ENCODE data around the gene B9D1. TPM values are rescaled to one million over a fixed set of nuclear protein-coding genes. Genes with fewer than 3 reads are reported as not detected.
A peak's percentile ranks its signal among the peaks of the same experiment; 100 is the strongest.

The B9D1 gene
- total RNA-seq, 2 donors from 2014 or later: 10.4 to 53.4 TPM

DNA sequence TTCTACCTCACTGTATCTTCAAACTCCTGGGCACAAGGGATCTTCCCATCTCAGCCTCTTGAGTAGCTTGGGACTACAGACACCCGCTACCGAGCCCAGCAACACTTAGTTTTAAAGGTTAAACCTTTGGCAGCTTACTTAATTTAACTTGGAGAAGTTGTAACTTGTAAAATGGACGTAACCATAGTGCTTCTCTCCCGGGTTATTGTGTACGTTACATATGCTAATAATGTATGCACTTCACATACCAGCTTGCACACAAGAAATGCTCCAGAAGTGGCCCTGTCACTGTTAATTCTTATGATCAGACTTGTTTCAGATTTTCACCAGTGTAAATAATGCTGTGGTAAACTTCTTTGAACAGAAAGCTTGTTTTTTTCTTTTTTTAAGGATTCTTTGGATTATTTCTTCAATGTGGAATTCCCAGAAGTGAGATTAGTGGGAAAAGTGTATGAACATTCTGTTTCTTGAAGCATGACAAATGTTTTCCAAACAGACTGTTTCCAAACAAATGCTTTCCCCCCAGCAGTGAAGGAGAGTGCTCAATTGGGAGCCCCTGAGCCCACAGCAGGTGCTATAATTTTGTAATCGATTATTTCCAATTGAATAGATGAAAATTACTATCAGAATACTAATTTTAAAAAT, 63.8 kb downstream of the B9D1 start:
- no peaks in the 10 kb centered on the region for H3K36me3 ChIP-seq (replicated peaks in 1 of 2; ENCODE audit: insufficient read depth in 1 of 2, low read depth in 2 of 2)
- WGBS, 2 donors: 75 to 79% methylated on average over 6 of the region's 6 CpGs
- no peak for TF ChIP-seq POLR2A (IDR thresholded peaks at IDR 0.05)
- TF ChIP-seq, protein P1, sequence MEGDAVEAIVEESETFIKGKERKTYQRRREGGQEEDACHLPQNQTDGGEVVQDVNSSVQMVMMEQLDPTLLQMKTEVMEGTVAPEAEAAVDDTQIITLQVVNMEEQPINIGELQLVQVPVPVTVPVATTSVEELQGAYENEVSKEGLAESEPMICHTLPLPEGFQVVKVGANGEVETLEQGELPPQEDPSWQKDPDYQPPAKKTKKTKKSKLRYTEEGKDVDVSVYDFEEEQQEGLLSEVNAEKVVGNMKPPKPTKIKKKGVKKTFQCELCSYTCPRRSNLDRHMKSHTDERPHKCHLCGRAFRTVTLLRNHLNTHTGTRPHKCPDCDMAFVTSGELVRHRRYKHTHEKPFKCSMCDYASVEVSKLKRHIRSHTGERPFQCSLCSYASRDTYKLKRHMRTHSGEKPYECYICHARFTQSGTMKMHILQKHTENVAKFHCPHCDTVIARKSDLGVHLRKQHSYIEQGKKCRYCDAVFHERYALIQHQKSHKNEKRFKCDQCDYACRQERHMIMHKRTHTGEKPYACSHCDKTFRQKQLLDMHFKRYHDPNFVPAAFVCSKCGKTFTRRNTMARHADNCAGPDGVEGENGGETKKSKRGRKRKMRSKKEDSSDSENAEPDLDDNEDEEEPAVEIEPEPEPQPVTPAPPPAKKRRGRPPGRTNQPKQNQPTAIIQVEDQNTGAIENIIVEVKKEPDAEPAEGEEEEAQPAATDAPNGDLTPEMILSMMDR (IDR thresholded peaks at IDR 0.05): no peak
- ATAC-seq: no peak
- H3K27ac ChIP-seq: no peak overlapping the region
- no peaks in the 10 kb centered on the region for H3K4me1 ChIP-seq
- H3K9me3 ChIP-seq: no peaks in the 10 kb centered on the region
- no peak for DNase-seq
- intact Hi-C loops (cut with DNase I): no loop called here
- H3K4me3 ChIP-seq: no peak overlapping the region
- no peaks in the 10 kb centered on the region for H3K27me3 ChIP-seq

DNA sequence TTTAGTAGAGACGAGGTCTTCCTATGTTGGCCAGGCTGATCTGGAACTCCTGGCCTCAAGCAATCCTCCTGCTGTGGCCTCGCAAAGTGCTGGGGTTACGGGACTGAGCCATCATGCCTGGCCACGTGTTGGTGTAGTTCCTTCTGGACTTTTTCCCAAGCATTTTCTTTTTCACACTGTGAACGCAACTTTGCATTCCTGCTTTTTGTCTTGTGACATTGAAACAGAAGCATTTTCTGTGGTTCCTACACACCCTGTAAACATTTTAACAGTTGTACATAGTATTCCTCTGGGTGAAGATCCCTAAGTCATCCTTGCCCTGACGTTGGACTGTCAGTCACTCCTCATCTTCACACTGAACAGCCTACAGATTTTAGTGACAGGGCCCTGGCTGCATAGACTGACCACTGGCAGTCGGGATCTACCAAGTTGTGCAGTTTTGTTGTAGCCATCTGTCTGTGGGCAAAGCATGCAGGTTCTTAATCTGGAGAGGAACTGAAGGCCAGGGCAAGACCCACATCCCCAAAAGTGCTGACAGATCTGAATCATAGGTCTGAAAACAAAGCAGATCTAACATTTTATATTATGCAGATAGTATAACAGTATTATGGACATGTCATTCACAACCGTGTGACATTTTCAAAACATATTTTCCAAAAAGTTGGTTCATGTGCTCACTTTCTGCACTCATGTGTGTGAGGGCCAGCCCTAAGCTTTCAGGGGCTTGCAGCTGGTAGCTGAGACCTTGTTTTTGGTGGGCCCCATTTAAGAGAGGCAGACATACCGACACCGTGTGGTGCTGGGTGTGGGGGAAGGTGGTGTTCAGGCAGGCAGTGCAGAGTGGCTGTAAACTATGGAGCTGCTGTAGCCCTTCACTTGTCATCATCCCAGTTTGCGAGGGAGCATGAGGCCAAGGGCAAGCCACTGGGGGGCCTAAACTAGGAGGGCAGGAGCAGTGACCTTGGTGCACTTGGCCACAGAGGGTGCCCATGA, 65.4 kb downstream of the B9D1 start:
- no peaks in the 10 kb centered on the region for H3K36me3 ChIP-seq (replicated peaks in 1 of 2; ENCODE audit: insufficient read depth in 1 of 2, low read depth in 2 of 2)
- no peak overlapping the region for H3K4me3 ChIP-seq
- H3K4me1 ChIP-seq: no peaks in the 10 kb centered on the region
- no peaks in the 10 kb centered on the region for H3K9me3 ChIP-seq
- no peaks in the 10 kb centered on the region for H3K27me3 ChIP-seq
- TF ChIP-seq POLR2A (IDR thresholded peaks at IDR 0.05): no peak
- TF ChIP-seq, protein P1 (IDR thresholded peaks at IDR 0.05): no peak
- WGBS, 2 donors: 84 to 86% methylated on average over 11 of the region's 11 CpGs
- H3K27ac ChIP-seq: no peak overlapping the region
- ATAC-seq: no peak
- intact Hi-C loops (cut with DNase I): no loop called here
- DNase-seq: no peak

DNA sequence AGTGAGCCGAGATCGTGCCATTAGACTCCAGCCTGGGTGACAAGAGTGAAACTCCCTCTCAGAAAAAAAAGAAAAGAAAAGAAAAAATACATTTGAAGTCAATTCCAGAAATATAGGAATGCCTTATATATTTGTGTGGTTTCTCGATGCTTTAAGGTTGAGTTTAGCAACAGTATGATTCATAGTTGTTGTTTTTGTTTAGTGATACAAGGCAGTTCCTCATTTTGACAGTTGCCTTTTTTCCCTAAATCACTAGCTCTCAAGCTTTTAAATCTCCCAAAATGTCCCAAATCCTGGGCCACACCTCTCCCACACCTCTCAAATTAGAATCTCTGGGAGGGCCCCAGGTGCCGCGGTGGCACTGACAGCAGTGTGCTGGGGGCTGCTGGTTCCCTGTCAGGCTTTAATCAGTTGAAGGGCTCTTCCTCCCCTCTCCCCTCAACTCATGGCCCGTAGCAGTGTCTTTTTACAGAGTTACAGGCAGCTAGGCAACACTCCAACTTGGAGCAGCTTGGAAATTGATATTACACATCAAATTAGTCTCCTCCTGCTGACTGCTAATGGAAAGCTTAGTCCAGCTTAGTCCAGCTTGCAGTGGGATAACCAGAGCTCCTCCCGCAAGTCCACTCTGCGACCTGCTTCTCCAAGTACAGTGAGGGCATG, 66.9 kb downstream of the B9D1 start:
- Histone ChIP-seq H3K27ac (no peak overlapping the region), H3K4me3 (no peak overlapping the region), H3K9me3 (no peaks in the 10 kb centered on the region), H3K27me3 (no peaks in the 10 kb centered on the region), H3K36me3 (replicated peaks in 1 of 2; ENCODE audit: insufficient read depth in 1 of 2, low read depth in 2 of 2) (no peaks in the 10 kb centered on the region), H3K4me1 (no peaks in the 10 kb centered on the region)
- TF ChIP-seq, protein P1 (IDR thresholded peaks at IDR 0.05): no peak
- TF ChIP-seq POLR2A (IDR thresholded peaks at IDR 0.05): no peak
- WGBS, 2 donors: 89 to 92% methylated on average over 8 of the region's 8 CpGs
- DNase-seq: no peak
- intact Hi-C loops (cut with DNase I): no loop called here
- ATAC-seq: no peak

DNA sequence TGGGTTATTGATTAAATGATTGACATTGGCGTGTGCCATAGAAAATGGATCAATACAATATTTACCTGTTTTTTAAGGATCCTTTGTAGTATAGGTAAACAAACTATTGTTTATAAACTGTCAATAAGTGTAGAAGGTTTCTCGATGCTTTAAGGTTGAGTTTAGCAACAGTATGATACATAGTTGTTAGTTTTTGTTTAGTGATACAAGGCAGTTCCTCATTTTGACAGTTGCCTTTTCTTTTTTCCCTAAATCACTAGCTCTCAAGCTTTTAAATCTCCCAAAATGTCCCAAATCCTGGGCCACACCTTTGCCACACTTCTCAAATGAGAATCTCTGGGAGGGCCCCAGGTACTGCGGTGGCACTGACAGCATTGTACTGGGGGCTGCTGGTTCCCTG, 68.1 kb downstream of the B9D1 start:
- Histone ChIP-seq H3K27me3 (no peaks in the 10 kb centered on the region), H3K4me3 (no peak overlapping the region), H3K27ac (no peak overlapping the region), H3K36me3 (replicated peaks in 1 of 2; ENCODE audit: insufficient read depth in 1 of 2, low read depth in 2 of 2) (no peaks in the 10 kb centered on the region), H3K4me1 (no peaks in the 10 kb centered on the region), H3K9me3 (no peaks in the 10 kb centered on the region)
- no peak for ATAC-seq
- WGBS, 2 donors: 82% methylated on average over 3 of the region's 3 CpGs
- DNase-seq: no peak
- TF ChIP-seq POLR2A (IDR thresholded peaks at IDR 0.05): no peak
- TF ChIP-seq, protein P1 (IDR thresholded peaks at IDR 0.05): no peak
- intact Hi-C loops (cut with DNase I): no loop called here

MicroRNAs encoded within 50 kb of the gene (microRNA counts, 767-probe panel; counts per million panel counts)
- 0 to 736 counts per million in 2 donors for microRNA hsa-miR-1180

Small RNA genes within 50 kb of the gene (microRNA-seq; reads per million reads assigned to microRNA genes)
- 373 to 469 reads per million in 2 donors for gene MIR1180 (ENCODE audit: borderline number of aligned reads in 2 of 2, borderline replicate concordance in 2 of 2)

Small RNA genes within 50 kb of the gene (small RNA-seq; reads per million reads assigned to genes)
- gene MIR1180: 3.9 reads per million, percentile 83 among the genes with 10 or more reads in this experiment

Other genes starting within 250 kb of the B9D1 start
- not detected for gene GRAPL, start 235.1 kb downstream of the B9D1 start, total RNA-seq
- 10 to 100 TPM; 32.7 to 46.5 TPM for gene EPN2, start 125.4 kb downstream of the B9D1 start, total RNA-seq
- gene MAPK7, start 15.8 kb upstream of the B9D1 start, total RNA-seq: 10 to 100 TPM; 10.1 to 29.3 TPM
- gene MFAP4, start 24.5 kb upstream of the B9D1 start, total RNA-seq: 10 to 100 TPM; 25.7 to 35.3 TPM
- 1 to 10 TPM in 1 of 2 donors, under 1 TPM in 1; 0.52 to 5.9 TPM for gene RNF112, start 48.5 kb upstream of the B9D1 start, total RNA-seq
- gene SLC47A1, start 171.1 kb upstream of the B9D1 start, total RNA-seq: not detected